Stimulated activated CD8-positive, alpha-beta memory T cell treated with anti-CD3 and anti-CD28 coated beads, Interleukin-4, amount 100 ng/mL, for 48 hours (primary cell): ENCODE results near the gene AFMID.

Experiments
- DNase-seq: peaks from one replicate; pipeline ENCODE4 v3.0.0-alpha.2; 2020

Gene AFMID

DNA sequence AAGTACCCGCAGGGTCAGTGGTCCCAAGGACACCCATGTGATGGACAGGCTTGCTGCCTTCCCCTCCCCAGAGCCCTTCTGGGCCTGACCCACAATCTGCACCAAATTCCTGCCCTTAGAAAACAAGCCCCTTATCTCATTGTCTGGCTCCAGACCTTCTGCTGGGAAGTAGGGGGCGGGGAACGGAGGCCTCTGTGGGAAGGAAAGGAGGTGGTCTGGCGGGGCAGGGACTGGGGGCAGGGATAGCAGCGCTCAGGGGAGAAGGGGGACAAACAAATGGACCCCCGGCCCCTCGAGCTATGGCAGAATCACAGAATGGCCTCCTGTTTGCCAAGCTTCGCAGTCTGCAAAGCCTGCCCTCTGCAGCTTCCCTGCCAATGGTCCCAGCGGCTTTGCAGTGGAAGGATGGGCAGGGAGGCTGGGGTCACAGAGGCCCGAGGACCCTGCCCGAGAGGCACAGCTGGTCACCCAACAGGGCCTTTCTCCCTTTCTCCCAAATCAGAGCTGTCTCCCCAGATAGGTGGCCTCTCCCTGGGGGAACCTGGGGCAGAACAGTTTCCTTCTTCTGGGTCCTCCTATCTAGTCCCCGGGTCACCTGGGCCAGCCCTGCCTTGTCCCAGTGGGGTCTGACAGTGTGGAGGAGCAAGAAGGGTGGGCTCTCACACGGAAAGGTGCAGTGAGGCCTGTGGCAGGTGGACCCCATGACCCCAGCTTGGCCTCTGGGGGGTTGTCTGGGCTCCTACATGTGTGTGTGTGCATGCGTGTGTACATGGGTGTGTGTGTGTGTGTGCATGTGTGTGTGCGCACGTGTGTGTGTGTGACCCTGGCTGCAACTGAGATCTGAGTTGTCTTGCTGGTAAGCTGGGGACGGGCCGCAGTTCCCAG lies 69.8 kb downstream of the AFMID start:
- DNase-seq: no peak
